ENCODE data around the gene CAPN5.

CAPN5 gene

GRCh38 chr11:77106321-77106720, 39.5 kb downstream of the CAPN5 start:
- TF ChIP-seq CTCF (IDR thresholded peaks at IDR 0.05; ENCODE audit: low read depth, low read length, poor library complexity, severe bottlenecking): no peak
- Histone ChIP-seq H3F3A (ENCODE audit: control insufficient read depth, insufficient read depth) (no peaks in the 10 kb centered on the region), H3K4me3 (ENCODE audit: low read length) (no peak overlapping the region), H3K27ac (ENCODE audit: low read depth, low read length) (no peak overlapping the region), H3K36me3 (ENCODE audit: control insufficient read depth, low read length) (no peaks in the 10 kb centered on the region), H3K4me1 (ENCODE audit: control insufficient read depth, low read length) (no peaks in the 10 kb centered on the region), H3K27me3 (ENCODE audit: control insufficient read depth, low read length) (no peaks in the 10 kb centered on the region), H4K20me1 (ENCODE audit: control insufficient read depth, insufficient read depth, low read depth, low read length) (no peaks in the 10 kb centered on the region), H3K9me2 (replicated peaks; ENCODE audit: control insufficient read depth, low read length) (no peaks in the 10 kb centered on the region), H3K9me3 (ENCODE audit: control insufficient read depth, insufficient read depth, low read length) (no peaks in the 10 kb centered on the region), H3K4me2 (ENCODE audit: low read length) (no peak overlapping the region), H3K79me2 (ENCODE audit: control insufficient read depth, low read length) (no peaks in the 10 kb centered on the region)

- H3K9me2 ChIP-seq (replicated peaks; ENCODE audit: control insufficient read depth, low read length): no peaks in the 10 kb centered on the region
Measured at GRCh38 chr11:77106759-77107158, 40.0 kb downstream of the CAPN5 start.

GRCh38 chr11:77107950-77108349, 41.2 kb downstream of the CAPN5 start:
- H3F3A ChIP-seq (ENCODE audit: control insufficient read depth, insufficient read depth): no peaks in the 10 kb centered on the region
- H3K36me3 ChIP-seq (ENCODE audit: control insufficient read depth, low read length): no peaks in the 10 kb centered on the region
- H4K20me1 ChIP-seq (ENCODE audit: control insufficient read depth, insufficient read depth, low read depth, low read length): no peaks in the 10 kb centered on the region
- H3K79me2 ChIP-seq (ENCODE audit: control insufficient read depth, low read length): no peaks in the 10 kb centered on the region
- no peaks in the 10 kb centered on the region for H3K9me2 ChIP-seq (replicated peaks; ENCODE audit: control insufficient read depth, low read length)
- no peak overlapping the region for H3K4me2 ChIP-seq (ENCODE audit: low read length)
- H3K27ac ChIP-seq (ENCODE audit: low read depth, low read length): no peak overlapping the region
- no peak for TF ChIP-seq CTCF (IDR thresholded peaks at IDR 0.05; ENCODE audit: low read depth, low read length, poor library complexity, severe bottlenecking)
- TF ChIP-seq EZH2phosphoT487 (IDR thresholded peaks at IDR 0.05; ENCODE audit: borderline replicate concordance, low read length): no peak
- no peaks in the 10 kb centered on the region for H3K27me3 ChIP-seq (ENCODE audit: control insufficient read depth, low read length)
- no peaks in the 10 kb centered on the region for H3K4me1 ChIP-seq (ENCODE audit: control insufficient read depth, low read length)
- no peak overlapping the region for H3K4me3 ChIP-seq (ENCODE audit: low read length)
- no peaks in the 10 kb centered on the region for H3K9me3 ChIP-seq (ENCODE audit: control insufficient read depth, insufficient read depth, low read length)

More at GRCh38 chr11:77106759-77107158, 40.0 kb downstream of the CAPN5 start:
- Histone ChIP-seq H3K27ac (ENCODE audit: low read depth, low read length) (no peak overlapping the region), H3F3A (ENCODE audit: control insufficient read depth, insufficient read depth) (no peaks in the 10 kb centered on the region), H3K9me3 (ENCODE audit: control insufficient read depth, insufficient read depth, low read length) (no peaks in the 10 kb centered on the region), H3K36me3 (ENCODE audit: control insufficient read depth, low read length) (no peaks in the 10 kb centered on the region), H4K20me1 (ENCODE audit: control insufficient read depth, insufficient read depth, low read depth, low read length) (no peaks in the 10 kb centered on the region), H3K4me3 (ENCODE audit: low read length) (no peak overlapping the region), H3K4me2 (ENCODE audit: low read length) (no peak overlapping the region), H3K27me3 (ENCODE audit: control insufficient read depth, low read length) (no peaks in the 10 kb centered on the region), H3K79me2 (ENCODE audit: control insufficient read depth, low read length) (no peaks in the 10 kb centered on the region), H3K4me1 (ENCODE audit: control insufficient read depth, low read length) (no peaks in the 10 kb centered on the region)
- TF ChIP-seq CTCF (IDR thresholded peaks at IDR 0.05; ENCODE audit: low read depth, low read length, poor library complexity, severe bottlenecking) (no peak), EZH2phosphoT487 (IDR thresholded peaks at IDR 0.05; ENCODE audit: borderline replicate concordance, low read length) (no peak)

GRCh38 chr11:77108436-77108835, 41.7 kb downstream of the CAPN5 start:
- H3K36me3 ChIP-seq (ENCODE audit: control insufficient read depth, low read length): no peaks in the 10 kb centered on the region
- no peaks in the 10 kb centered on the region for H3K79me2 ChIP-seq (ENCODE audit: control insufficient read depth, low read length)
- H4K20me1 ChIP-seq (ENCODE audit: control insufficient read depth, insufficient read depth, low read depth, low read length): no peaks in the 10 kb centered on the region
- TF ChIP-seq CTCF (IDR thresholded peaks at IDR 0.05; ENCODE audit: low read depth, low read length, poor library complexity, severe bottlenecking): no peak
- no peak for TF ChIP-seq EZH2phosphoT487 (IDR thresholded peaks at IDR 0.05; ENCODE audit: borderline replicate concordance, low read length)
- H3K27ac ChIP-seq (ENCODE audit: low read depth, low read length): no peak overlapping the region
- no peak overlapping the region for H3K4me2 ChIP-seq (ENCODE audit: low read length)
- H3K9me2 ChIP-seq (replicated peaks; ENCODE audit: control insufficient read depth, low read length): no peaks in the 10 kb centered on the region
- H3F3A ChIP-seq (ENCODE audit: control insufficient read depth, insufficient read depth): no peaks in the 10 kb centered on the region
- no peak overlapping the region for H3K4me3 ChIP-seq (ENCODE audit: low read length)
- no peaks in the 10 kb centered on the region for H3K4me1 ChIP-seq (ENCODE audit: control insufficient read depth, low read length)
- H3K27me3 ChIP-seq (ENCODE audit: control insufficient read depth, low read length): no peaks in the 10 kb centered on the region
- no peaks in the 10 kb centered on the region for H3K9me3 ChIP-seq (ENCODE audit: control insufficient read depth, insufficient read depth, low read length)
